NCI-H2171 treated with DMSO at 0.1 percent for 48 hours (cell line): Measurements from ENCODE around the gene NARF.
"Not testable (repeated sequence)": the region's sequence is repeated elsewhere in the genome, so short reads cannot be mapped to it uniquely, and the experiment has no call there.

Source experiments
- DNase-seq: peaks from one replicate; lab custom pipeline; 2025; lab: John Stamatoyannopoulos, UW

The NARF gene

GRCh38 chr17:82447876-82448275, 10.7 kb upstream of the NARF start:
- DNase-seq, result no peak

DNA sequence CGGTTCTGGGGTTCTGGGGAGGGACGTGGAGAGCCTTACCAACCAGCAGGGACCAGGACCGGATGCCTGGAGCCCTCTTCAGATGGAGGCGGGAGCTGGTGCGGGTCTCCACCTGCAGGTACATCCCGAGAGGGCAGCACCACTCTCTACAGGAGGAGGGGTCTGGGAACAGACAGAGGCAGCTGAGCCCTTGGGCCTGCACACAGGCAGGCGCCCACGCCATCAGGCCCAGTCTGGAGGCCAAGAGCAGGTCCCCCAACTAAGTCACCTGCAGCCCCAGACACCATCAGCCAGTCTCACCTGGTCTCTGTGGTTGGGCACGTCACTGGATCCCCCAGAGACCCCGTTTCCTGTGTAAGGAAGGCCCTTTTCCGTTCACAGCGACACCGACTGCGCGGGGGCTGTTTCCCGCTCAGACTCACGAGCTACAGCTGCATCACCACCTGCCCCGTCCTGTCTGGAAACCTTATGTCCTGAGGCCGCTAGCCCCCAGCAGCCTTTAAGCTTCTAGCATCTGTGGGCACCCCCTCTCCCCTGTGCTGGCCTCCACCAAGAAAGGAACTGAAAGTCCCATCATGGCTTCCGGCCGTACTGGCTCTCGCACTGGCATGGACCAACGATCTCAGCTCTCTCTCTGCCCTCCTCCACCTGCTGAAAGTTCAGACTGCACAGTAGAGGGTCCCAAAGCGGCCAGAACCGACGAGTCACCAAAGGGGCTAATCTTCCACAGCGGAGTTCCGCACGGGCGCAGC, 9.2 kb upstream of the NARF start:
- DNase-seq, result no peak

- no peak for DNase-seq
Observed at GRCh38 chr17:82449883-82450356, 8.6 kb upstream of the NARF start.

- peak; percentile 87 for DNase-seq
Observed at GRCh38 chr17:82450357-82451106, 8.0 kb upstream of the NARF start, which contains the start of gene CYBC1. TSS of gene CYBC1 (minus strand) at chr17:82450752. CDS start at chr17:82449254, 1,498 bp downstream.

GRCh38 chr17:82452162-82452561, 6.4 kb upstream of the NARF start:
- no peak for DNase-seq

DNA sequence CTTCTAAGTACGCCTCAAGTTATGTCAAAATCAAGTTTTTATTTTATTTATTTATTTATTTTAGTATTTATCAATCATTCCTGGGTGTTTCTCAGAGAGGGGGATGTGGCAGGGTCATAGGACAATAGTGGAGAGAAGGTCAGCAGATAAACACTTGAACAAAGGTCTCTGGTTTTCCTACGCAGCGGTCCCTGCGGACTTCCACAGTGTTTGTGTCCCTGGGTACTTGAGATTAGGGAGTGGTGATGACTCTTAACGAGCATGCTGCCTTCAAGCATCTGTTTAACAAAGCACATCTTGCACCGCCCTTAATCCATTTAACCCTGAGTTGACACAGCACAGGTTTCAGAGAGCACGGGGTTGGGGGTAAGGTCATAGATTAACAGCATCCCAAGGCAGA, 5.4 kb upstream of the NARF start:
- not testable (repeated sequence) for DNase-seq

DNA sequence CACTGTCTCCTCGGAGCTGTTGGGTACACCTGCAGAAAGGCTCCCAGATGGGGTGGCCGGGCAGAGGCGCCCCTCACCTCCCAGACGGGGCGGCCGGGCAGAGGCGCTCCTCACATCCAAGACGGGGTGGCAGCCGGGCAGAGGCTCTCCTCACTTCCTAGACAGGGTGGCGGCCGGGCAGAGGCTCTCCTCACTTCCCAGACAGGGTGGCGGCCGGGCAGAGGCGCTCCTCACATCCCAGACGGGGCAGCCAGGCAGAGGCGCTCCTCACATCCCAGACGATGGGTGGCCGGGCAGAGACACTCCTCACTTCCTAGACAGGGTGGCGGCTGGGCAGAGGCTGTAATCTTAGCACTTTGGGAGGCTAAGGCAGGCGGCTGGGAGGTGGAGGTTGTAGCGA, 4.8 kb upstream of the NARF start:
- not testable (repeated sequence) for DNase-seq

- no peak for DNase-seq
Observed at GRCh38 chr17:82457073-82457928, 1.2 kb upstream of the NARF start.

DNA sequence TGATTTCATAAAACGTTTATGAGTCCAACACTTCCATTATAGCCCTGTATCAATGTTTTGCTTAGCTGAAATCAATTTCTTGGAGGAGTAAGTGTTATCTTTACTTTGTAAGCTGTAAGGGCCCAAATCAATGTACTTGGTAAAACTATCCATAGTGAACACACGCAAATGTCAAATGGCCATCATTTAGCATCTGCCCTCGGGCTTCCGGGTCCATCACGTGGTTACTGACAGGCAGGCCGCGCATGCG, 687 bp upstream of the NARF start:
- peak; percentile 92 for DNase-seq

DNA sequence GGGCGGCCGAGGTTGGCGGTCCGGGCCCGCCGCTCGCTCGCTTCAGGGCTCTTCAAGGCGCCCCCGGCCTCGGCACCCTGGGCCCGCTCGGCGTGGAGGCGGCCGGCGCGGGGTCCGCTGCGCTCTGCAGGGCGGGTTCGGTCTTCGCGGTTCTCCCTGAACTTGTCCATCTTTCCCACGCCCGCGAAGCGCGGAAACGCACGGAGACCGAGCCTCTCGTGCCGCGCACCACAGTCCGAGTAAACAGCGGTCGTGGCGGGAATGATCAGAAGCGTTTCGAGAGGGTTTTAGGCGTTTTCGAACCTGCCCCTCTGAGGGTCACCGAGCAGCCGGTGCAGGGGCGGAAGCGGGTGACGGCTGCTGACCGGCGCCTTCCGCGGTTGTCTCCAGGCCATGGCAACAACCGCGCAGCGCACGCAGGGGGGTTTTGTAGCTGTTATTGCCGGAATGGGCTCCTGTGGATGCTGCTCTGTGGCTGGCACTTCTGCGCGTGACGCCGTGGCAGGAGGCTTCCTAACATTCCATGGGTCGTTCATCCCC, 414 bp downstream of the NARF start:
- no peak for DNase-seq

GRCh38 chr17:82459936-82460335, 1.4 kb downstream of the NARF start:
- not testable (repeated sequence) for DNase-seq

DNA sequence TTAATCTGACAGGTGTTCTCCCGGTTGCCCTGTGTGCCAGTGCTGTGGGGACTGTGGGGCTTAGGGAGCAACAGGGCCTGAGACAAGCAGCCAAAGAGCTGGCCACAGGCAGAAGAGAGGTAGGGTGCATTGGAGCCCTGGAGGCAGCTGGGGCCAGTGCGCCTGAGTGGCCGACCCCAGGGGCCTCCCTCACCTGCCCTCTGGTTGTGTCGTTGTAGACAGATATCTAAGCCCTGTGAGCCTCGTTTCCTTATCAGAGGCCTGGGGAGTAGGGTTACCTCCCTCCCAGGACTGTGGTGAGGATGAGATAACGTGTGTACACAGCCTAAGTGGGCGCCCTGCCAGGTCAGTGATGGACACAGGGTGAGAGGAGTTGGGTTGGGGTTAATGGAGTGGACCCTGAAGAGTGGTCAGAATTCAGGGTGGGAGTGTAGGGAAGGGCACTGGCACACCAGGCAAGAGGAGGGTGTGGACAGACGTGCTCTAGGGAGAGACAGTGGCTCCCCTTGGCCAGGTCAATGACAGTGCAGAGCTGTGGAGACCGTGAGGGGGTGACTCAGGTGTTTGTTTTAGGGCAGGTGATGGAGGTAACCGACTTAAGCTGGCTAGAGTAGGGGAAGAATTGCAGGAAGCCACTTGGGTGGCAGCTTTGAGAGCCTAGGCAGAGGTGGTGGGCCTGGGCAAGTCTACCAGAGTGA, 3.4 kb downstream of the NARF start:
- DNase-seq, result no peak

DNA sequence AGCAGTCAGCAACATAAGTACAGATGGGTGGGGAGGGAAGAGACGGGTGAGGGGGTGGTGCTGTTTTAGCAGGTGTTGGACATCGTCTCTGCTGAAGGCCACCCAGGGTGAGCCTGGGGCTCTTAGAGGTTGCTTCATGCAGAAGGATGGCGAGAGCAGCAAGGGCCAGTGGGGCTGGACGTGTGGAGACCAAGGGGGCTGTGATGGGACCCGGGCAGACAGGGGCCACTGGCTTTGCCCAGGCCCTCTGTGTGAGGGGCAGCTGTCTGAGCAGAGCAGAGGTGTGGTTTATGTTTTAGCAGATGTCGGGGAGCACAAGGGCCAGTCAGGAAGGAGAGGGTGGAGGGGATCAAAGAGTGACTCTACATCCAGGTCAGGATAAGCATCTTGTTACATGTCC, 4.8 kb downstream of the NARF start:
- no peak for DNase-seq

- DNase-seq, result no peak
Observed at GRCh38 chr17:82463925-82464566, 5.5 kb downstream of the NARF start.

DNA sequence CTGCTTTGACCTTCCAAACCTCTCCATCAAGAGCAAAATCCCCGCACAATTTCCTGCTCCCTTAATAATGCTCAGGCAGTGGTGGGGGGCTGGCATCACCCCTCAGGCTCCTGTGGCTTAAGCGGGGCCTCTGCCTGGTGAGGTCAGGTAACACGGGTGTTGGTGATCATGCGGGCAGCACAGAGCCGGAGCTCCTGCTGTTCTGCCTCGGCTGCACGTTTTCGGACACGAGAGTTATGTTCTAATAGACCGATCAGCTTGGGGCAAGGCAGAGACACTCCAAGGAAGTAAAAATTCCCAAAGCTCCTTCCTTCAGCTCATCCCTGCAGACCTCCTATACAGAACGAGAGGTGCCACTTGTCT, 6.0 kb downstream of the NARF start:
- no peak for DNase-seq

- no peak for DNase-seq
Observed at GRCh38 chr17:82465023-82465603, 6.6 kb downstream of the NARF start.

DNA sequence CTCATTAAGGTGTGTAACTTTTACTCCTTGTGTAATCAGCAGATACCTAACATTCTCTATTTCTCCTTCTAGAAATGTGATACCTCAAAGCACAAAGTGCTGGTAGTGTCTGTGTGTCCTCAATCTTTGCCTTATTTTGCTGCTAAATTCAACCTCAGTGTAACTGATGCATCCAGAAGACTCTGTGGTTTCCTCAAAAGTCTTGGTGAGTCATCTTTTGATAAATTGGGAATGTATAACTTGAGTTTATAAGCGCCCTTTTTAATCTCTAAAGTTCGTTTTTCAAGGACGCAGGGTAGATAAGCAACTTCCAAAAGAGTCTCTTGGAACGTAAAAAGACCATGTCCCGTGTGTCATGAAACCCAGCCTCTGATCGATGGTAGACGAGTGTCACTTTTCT, 10.2 kb downstream of the NARF start:
- DNase-seq, result no peak

GRCh38 chr17:82470065-82470464, 11.5 kb downstream of the NARF start:
- DNase-seq, result no peak

DNA sequence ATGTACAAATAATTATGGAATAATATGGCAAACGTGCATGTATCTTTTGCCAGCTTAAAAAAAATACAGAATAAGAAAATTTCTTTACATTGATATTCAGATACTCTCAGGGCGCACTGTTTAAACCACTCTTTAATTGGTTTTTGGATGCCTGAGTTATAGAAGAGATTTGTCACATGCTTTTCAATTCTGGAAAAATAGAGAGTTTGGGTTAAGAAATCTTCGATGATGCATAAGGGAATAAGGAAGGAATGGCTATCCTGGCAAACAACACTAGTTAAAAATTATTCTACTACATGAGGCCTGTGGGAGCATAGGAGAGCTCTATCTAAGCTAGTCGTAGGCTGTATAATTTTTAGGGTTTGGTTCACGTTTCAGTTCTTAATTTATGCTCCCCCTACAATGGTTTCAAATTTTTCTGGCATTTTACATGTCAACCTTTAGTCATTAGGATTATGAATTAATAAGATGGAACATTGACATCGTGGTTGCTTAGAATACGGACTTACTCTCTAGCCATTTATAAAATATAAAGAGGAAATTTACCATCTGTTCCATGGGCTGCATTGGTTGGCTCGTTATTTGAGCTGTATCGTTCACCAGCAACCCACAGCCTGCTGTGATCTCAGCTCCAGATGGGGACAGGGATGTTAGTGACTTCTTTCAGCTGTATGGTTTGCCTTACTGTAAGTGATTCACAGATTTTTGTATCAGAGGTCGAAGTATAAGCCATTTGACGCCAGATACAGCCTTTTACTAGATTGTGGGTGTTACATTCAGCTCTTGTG, 15.9 kb downstream of the NARF start:
- DNase-seq, result peak; percentile 94

DNA sequence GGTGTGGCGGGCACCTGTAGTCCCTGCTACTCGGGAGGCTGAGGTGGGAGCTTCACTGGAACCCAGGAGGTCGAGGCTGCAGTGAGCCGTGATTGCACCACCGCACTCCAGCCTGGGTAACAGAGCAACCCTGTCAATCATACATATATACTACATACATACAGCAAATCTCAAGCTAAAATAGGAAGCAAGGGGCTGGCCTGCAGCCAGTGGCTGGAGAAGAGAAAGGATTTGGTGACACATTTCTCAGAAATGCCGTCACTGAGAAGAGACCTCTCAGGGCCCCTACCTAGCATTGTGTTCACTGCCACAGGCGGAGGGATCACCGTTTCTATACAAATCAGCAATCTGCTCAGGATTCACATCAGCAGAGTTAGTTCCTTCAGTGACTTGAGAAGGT, 16.9 kb downstream of the NARF start:
- DNase-seq, result no peak
